ENCODE results near the gene MTM1. TPM values are rescaled to one million over a fixed set of nuclear protein-coding genes. Genes with fewer than 3 reads are reported as not detected.

Gene MTM1
- total RNA-seq, 1 experiment from 2014 or later, result 4.3 TPM

GRCh38 chrX:150664290-150664689 lies 95.9 kb downstream of the MTM1 start:
- DNase-seq (ENCODE audit: low read depth), result peak; percentile 1

GRCh38 chrX:150676221-150676620 lies 107.8 kb downstream of the MTM1 start:
- DNase-seq (ENCODE audit: low read depth), result no peak

DNA sequence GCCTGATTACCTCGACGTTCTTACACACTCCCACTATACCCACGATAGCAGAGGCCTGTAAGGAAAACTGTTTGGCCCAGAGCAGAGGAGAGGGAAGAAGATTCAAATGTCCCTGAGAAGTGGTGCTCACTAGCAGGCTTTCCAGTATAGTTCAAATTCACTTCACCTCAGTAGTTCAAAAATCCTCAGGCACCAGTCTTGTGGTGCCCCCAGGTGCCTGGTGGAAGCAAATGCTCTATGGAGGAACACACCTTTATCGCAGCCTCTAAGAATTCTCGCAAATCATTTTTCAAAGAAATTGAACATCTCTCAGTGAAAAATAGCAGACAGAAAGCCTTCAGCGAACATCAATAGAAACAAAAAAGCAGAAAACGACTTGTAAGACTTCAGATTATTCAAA lies 112.6 kb downstream of the MTM1 start:
- DNase-seq (ENCODE audit: low read depth), result no peak

- no peak for DNase-seq (ENCODE audit: low read depth)
These were observed 114.7 kb downstream of the MTM1 start for GRCh38 chrX:150683112-150683511.

DNA sequence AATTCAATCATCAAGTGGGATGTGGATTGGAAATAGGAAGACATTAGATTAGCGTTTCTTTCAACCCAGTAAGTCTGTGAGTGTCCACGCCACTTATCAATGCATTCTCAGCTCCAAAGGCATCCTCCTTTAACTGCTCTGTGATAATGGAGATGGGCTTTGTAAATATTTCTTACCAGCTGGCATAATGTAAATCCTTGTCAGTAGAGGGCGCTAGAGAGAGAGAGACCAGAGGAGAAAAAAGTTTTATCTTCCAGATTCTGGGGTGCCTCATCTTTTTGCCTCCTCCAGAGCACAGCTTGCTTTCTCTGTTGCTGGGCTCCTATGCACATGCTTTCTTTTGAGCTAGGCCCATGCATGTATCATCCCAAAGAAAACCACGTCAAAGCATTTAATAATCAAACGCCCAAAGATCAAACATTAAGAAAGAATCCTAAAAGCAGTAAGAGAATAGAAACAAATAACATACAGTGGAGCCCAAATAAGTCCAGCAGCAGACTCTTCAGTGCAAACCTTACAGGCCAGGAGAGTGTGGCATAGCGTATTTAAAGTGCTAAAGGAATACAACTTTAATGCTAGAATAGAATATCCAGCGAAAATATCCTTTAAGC lies 115.2 kb downstream of the MTM1 start:
- DNase-seq (ENCODE audit: low read depth), result peak; percentile 23

DNA sequence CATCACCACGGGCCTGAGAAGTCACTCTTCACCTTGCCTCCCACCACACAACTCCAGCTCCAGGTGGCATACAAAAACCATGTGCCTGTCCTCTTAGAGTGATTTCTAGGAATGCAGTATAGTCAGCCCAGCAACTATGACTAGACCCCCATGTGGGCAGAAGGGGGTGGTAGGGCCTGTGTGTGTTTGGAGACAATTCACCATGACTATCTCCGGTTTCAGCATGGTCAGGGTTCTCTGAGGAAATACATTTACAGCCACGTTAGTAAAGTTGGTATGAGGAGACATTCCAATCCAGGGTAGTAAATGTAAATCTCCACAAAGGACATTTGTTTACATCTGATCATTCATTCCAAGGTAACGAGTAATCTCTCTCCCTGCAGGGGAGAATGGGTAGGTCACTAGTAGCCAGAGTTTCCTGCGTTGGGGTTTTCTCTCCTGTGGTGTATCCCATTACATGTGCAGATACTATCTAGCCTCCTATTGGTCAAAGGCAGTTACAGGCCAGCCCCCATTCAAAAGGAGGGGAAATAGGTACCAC lies 120.6 kb downstream of the MTM1 start:
- peak; percentile 79 for DNase-seq (ENCODE audit: low read depth)

GRCh38 chrX:150690126-150690525 lies 121.7 kb downstream of the MTM1 start:
- peak; percentile 83 for DNase-seq (ENCODE audit: low read depth)

DNA sequence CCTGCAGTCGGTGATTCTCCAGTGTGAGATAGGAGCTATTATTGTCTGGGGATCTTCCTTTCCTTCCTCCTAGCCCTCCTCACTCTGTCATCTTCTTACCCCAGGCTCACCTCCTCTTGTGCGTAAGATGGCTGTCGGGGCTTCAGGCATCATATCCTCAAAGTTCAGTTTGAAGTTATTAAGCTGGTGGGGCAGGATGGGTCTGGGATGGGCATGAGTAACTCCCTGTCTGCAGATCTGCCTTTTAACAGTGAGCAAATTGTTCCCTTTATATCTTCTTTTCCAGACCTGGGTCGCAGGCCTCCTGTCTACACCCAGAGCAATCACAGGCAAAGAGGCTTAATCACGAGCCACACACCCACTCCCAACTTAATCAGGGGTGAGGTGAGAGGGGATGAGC lies 123.9 kb downstream of the MTM1 start:
- DNase-seq (ENCODE audit: low read depth), result no peak

- peak; percentile 37 for DNase-seq (ENCODE audit: low read depth)
These were observed 124.7 kb downstream of the MTM1 start, which contains the start of gene MTMR1 for GRCh38 chrX:150692831-150693724. Gene MTMR1 (plus strand): TSS chrX:150693396. CDS start chrX:150693531, 135 bp downstream.

DNA sequence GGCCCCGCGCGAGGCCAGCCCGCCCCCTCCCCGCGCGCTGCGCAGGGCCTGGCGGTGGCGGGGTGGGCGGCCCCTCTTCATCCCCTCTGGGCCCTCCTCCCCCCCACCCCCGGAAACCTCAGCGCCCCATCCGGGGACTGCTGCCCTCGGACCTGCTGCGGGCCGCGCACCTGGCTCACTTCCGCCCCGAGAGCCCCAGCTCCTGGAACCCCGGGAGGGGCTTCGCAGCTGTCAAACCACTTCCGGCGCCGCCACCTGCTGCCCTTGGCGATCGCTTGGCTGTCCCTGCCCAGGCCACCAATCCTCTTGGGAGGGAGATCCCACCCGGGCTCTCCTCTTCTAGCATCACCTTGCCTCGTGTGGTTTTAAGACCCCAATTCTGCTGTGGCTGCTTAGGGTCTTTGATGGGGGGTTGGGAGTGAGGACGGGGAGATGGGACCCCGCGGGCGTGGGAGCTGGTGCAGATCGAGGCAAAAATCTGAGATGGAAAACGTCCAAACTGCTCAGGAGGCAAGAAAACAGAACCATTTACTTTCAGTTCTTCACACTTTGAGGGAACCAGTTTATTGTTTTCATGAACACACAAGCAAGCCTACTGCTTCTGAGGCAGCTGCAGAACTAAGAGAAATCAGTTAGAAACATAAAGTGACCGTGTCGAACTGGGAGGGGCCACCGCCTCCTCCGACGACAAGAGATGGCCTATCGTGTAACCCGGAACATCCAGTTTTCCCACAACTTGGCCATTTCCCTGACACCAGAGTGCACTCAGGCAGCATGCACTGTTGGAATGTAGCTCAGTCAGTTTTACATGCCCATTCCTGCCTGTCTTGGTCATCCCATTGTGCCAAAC lies 125.5 kb downstream of the MTM1 start:
- peak; percentile 50 for DNase-seq (ENCODE audit: low read depth)

DNA sequence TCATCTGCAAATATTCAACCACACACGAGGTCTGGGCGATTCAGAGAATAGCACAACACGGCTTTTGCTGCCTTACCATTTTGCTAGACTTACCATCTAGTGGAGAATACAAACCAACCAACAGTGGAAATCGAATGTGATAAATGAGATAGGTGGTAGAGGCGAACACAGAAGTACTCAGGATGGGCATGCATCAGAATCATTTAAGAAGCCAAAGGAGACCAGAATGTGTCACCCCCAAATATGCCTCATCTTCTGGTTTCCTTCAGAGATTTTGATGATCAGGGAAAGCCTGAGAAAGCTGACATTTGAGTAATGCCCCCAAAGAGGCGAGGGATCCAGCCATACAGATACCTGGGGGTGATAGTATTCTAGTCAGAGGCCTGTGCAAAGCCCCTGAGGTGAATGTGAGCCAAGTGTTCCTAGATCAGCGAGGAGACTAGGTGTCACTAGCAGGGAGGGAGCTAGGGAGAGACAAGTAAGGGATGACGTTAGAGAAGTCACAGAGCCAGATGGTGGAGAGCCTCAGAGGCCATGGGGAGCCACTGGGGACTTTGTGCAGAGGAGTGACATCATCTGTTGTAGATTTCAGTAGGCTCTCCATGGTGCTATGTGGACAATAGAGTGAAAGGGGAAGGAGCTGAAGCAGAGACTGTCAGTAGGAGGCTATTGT lies 126.5 kb downstream of the MTM1 start:
- DNase-seq (ENCODE audit: low read depth), result no peak

GRCh38 chrX:150696331-150696730 lies 127.9 kb downstream of the MTM1 start:
- DNase-seq (ENCODE audit: low read depth), result no peak

- DNase-seq (ENCODE audit: low read depth), result no peak
These were observed 128.4 kb downstream of the MTM1 start for GRCh38 chrX:150696866-150697265.

- DNase-seq (ENCODE audit: low read depth), result no peak
These were observed 129.2 kb downstream of the MTM1 start for GRCh38 chrX:150697641-150698040.

- no peak for DNase-seq (ENCODE audit: low read depth)
These were observed 130.6 kb downstream of the MTM1 start for GRCh38 chrX:150698981-150699380.

DNA sequence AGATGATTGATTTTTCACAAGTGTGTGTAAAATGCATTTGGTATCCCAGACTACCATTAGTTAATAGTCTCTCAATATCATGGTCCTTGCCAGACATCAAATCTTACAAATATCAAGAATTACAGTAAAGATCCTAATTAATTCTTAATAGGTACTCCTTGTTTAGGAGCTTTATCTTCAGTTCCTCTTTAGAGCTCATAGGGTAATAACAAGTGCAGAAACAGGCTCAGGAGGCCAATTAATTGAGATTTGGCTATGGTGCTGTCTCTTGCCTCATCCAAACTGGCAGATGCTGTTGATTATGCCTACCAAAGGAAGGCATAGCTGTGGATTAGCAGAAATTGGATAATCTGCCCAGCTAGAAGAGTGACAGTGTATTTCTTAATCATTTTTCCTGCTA lies 131.7 kb downstream of the MTM1 start:
- DNase-seq (ENCODE audit: low read depth), result no peak

GRCh38 chrX:150701377-150701776 lies 133.0 kb downstream of the MTM1 start:
- DNase-seq (ENCODE audit: low read depth), result no peak

GRCh38 chrX:150702966-150703694 lies 134.7 kb downstream of the MTM1 start:
- DNase-seq (ENCODE audit: low read depth), result no peak

- DNase-seq (ENCODE audit: low read depth), result no peak
These were observed 135.2 kb downstream of the MTM1 start for GRCh38 chrX:150703695-150703974.

DNA sequence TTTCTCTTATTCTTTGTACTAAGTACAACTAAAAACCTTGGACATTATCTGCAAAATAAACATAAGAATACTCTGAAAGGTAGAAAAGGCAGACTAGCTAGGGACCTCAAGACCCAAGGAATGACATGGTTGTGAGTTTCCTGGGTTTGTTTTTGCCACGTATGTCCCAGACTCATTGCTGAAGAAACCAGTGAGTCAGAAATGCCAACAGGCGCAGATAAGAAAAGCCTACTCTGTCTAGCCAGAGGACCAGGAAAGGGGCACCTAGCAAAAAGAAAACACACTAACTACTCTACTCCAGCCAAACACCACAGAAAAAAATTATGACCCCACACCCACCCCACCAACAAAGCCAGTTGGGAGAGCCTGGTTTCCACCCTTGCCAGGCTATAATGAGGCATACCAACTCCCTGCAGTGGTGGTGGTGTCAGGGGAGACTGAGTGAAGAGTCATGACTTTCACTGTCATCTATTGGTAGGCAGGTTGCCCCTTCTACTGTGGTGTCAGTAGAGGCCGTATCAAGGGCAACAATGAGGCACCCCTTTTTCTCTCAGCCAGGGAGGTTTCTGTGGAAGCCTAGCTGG lies 135.7 kb downstream of the MTM1 start:
- DNase-seq (ENCODE audit: low read depth), result peak; percentile 52

DNA sequence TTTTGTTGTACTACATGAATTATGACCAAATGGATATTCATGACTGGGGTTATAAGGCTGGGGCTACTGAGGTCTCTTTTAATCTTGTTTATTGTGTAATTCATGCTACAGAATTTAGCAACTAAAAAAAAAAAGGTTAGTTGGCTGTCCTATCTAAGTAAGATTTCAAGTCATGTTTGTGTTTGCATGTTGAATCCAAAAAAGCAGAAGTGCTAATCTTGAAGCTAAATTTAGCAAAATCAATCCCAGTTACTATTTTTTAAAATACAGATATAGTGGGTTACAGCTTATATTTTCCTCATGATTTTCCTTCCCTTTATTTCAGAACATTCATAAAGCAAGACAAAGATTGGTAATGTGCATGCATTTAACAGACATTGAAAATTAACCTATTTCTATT lies 144.2 kb downstream of the MTM1 start:
- DNase-seq (ENCODE audit: low read depth), result no peak
